ENCODE results near the gene TAS2R38. TPM values are rescaled to one million over a fixed set of nuclear protein-coding genes. Genes with fewer than 3 reads are reported as not detected.

The TAS2R38 gene
- not detected for total RNA-seq
- long read RNA-seq, result 0 reads

- H3K36me3 ChIP-seq, result no peaks in the 10 kb centered on the region
- no peaks in the 10 kb centered on the region for H3K9me3 ChIP-seq
- peaks cover 7% of the 10 kb centered on the region for H3K4me1 ChIP-seq
- no peaks in the 10 kb centered on the region for H3K27me3 ChIP-seq (ENCODE audit: low read depth)
- DNase-seq (no peak), ATAC-seq (no peak)
- TF ChIP-seq CTCF (IDR thresholded peaks at IDR 0.05), result no peak
- H3K4me3 ChIP-seq, result no peak within 1 kb of the TSS
- intact Hi-C loops (cut with DNase I), result no loop called here
- H3K27ac ChIP-seq, result no peak within 1 kb of the TSS
Measured at GRCh38 chr7:141973673-141974072, at the start of gene TAS2R38. TAS2R38 (minus strand) TSS chr7:141973773; CDS start chr7:141973689, 84 bp downstream.

GRCh38 chr7:142018154-142018553 lies 44.6 kb upstream of the TAS2R38 start:
- H3K27me3 ChIP-seq (ENCODE audit: low read depth), result no peaks in the 10 kb centered on the region
- no peaks in the 10 kb centered on the region for H3K36me3 ChIP-seq
- TF ChIP-seq CTCF (IDR thresholded peaks at IDR 0.05), result no peak
- H3K4me1 ChIP-seq, result no peaks in the 10 kb centered on the region
- H3K9me3 ChIP-seq, result no peaks in the 10 kb centered on the region
- ATAC-seq (no peak), DNase-seq (no peak)
- no peak overlapping the region for H3K27ac ChIP-seq
- intact Hi-C loops (cut with DNase I), result no loop called here
- H3K4me3 ChIP-seq, result no peak overlapping the region

GRCh38 chr7:142017451-142017850 lies 43.9 kb upstream of the TAS2R38 start:
- no peaks in the 10 kb centered on the region for H3K36me3 ChIP-seq
- H3K4me1 ChIP-seq, result no peaks in the 10 kb centered on the region
- DNase-seq (no peak), ATAC-seq (no peak)
- intact Hi-C loops (cut with DNase I), result no loop called here
- no peaks in the 10 kb centered on the region for H3K27me3 ChIP-seq (ENCODE audit: low read depth)
- no peak overlapping the region for H3K27ac ChIP-seq
- no peak for TF ChIP-seq CTCF (IDR thresholded peaks at IDR 0.05)
- no peaks in the 10 kb centered on the region for H3K9me3 ChIP-seq
- no peak overlapping the region for H3K4me3 ChIP-seq

GRCh38 chr7:142012825-142013511 lies 39.4 kb upstream of the TAS2R38 start:
- DNase-seq, result no peak
- Histone ChIP-seq H3K27ac (no peak overlapping the region), H3K27me3 (ENCODE audit: low read depth) (no peaks in the 10 kb centered on the region), H3K4me1 (no peaks in the 10 kb centered on the region), H3K4me3 (no peak overlapping the region), H3K9me3 (no peaks in the 10 kb centered on the region), H3K36me3 (no peaks in the 10 kb centered on the region)
- intact Hi-C loops (cut with DNase I), result no loop called here
- TF ChIP-seq CTCF (IDR thresholded peaks at IDR 0.05), result no peak
- no peak for ATAC-seq

GRCh38 chr7:142010952-142011548 lies 37.5 kb upstream of the TAS2R38 start:
- ATAC-seq (no peak), DNase-seq (no peak)
- no peak overlapping the region for H3K4me3 ChIP-seq
- no peaks in the 10 kb centered on the region for H3K9me3 ChIP-seq
- TF ChIP-seq CTCF (IDR thresholded peaks at IDR 0.05), result no peak
- H3K36me3 ChIP-seq, result no peaks in the 10 kb centered on the region
- no peaks in the 10 kb centered on the region for H3K27me3 ChIP-seq (ENCODE audit: low read depth)
- no peaks in the 10 kb centered on the region for H3K4me1 ChIP-seq
- intact Hi-C loops (cut with DNase I), result no loop called here
- no peak overlapping the region for H3K27ac ChIP-seq
